HepG2 (cell line): ENCODE results near the gene GNG7. TPM values are rescaled to one million over a fixed set of nuclear protein-coding genes. Genes with fewer than 3 reads are reported as not detected.

ENCODE experiments used
- CAMTA2 ChIP-seq: sonication (generic); formaldehyde crosslinking; IDR thresholded peaks from 2 replicates; pipeline ENCODE4 v1.4.0; 2020; ENCODE audit warnings: mild to moderate bottlenecking, missing genetic modification reagents, borderline replicate concordance
- FUBP1 ChIP-seq: sonication (generic); formaldehyde crosslinking; IDR thresholded peaks from 2 replicates; pipeline ENCODE4 v1.5.1; 2020; ENCODE audit warnings: missing genetic modification reagents, mild to moderate bottlenecking, borderline replicate concordance
- HHEX ChIP-seq: IDR thresholded peaks from 2 replicates; pipeline ENCODE4 v1.6.1; 2016; ENCODE audit warnings: control low read depth
- HOXA7 ChIP-seq: sonication (generic); formaldehyde crosslinking; IDR thresholded peaks from 2 replicates; pipeline ENCODE4 v1.8.1; 2022; ENCODE audit warnings: mild to moderate bottlenecking, missing genetic modification reagents, moderate library complexity
- LRRFIP1 ChIP-seq: sonication (generic); formaldehyde crosslinking; conservative IDR thresholded peaks from 2 replicates; pipeline ENCODE4 v1.4.0; 2020; ENCODE audit warnings: missing genetic modification reagents
- MBD4 ChIP-seq: IDR thresholded peaks from 2 replicates; pipeline ENCODE4 v1.6.1; 2012; ENCODE audit warnings: low read length, inconsistent platforms, borderline replicate concordance
- MEIS1 ChIP-seq: sonication (generic); formaldehyde crosslinking; IDR thresholded peaks from 2 replicates; pipeline ENCODE4 v1.9.0; 2021; ENCODE audit warnings: mild to moderate bottlenecking, missing genetic modification reagents, moderate library complexity, borderline replicate concordance
- MTA1 ChIP-seq: sonication (generic); formaldehyde crosslinking; IDR thresholded peaks from 2 replicates; pipeline ENCODE4 v1.4.0; 2020; ENCODE audit warnings: missing genetic modification reagents, mild to moderate bottlenecking, borderline replicate concordance
- NCOA1 ChIP-seq: sonication (generic); formaldehyde crosslinking; IDR thresholded peaks from 2 replicates; pipeline ENCODE4 v1.9.0; 2021; ENCODE audit warnings: missing genetic modification reagents
- PTBP1 ChIP-seq: fragments of 200-400 bp; formaldehyde crosslinking; IDR thresholded peaks from 2 replicates; pipeline ENCODE4 v1.6.1; 2018; ENCODE audit warnings: low read length, low read depth; ENCODE audit not compliant: poor library complexity, severe bottlenecking
- SIN3B ChIP-seq: fragments of 150-350 bp; IDR thresholded peaks from 2 replicates; pipeline ENCODE4 v1.6.1; 2014; ENCODE audit warnings: low read length
- ZMAT3 ChIP-seq: sonication (generic); formaldehyde crosslinking; conservative IDR thresholded peaks from 2 replicates; pipeline ENCODE4 v1.7.0; 2021; ENCODE audit warnings: missing genetic modification reagents
- ZMYM4 ChIP-seq: sonication (generic); formaldehyde crosslinking; IDR thresholded peaks from 2 replicates; pipeline ENCODE4 v1.8.1; 2023; ENCODE audit warnings: mild to moderate bottlenecking, missing genetic modification reagents
- ZNF234 ChIP-seq: sonication (generic); formaldehyde crosslinking; conservative IDR thresholded peaks from 2 replicates; pipeline ENCODE4 v1.5.1; 2020; ENCODE audit warnings: mild to moderate bottlenecking, missing genetic modification reagents
- ZNF441 ChIP-seq: sonication (generic); formaldehyde crosslinking; IDR thresholded peaks from 2 replicates; pipeline ENCODE4 v1.7.0; 2021; ENCODE audit warnings: missing genetic modification reagents, borderline replicate concordance
- ZNF562 ChIP-seq: sonication (generic); formaldehyde crosslinking; IDR thresholded peaks from 2 replicates; pipeline ENCODE4 v1.8.0; 2022; ENCODE audit warnings: missing genetic modification reagents, borderline replicate concordance
- ZNF563 ChIP-seq: sonication (generic); formaldehyde crosslinking; IDR thresholded peaks from 2 replicates; pipeline ENCODE4 v1.8.0; 2022; ENCODE audit warnings: mild to moderate bottlenecking, moderate library complexity, missing genetic modification reagents
- polyA plus RNA-seq, 8 experiments: library from polyadenylated mRNA; depleted of rRNA in 3 of 8; stranded (reverse) in 7 of 8; unstranded in 1 of 8; fragments of >200 nt; fragmentation: Illumina TruSeq in 4 of 8; extraction: Trizol in 4 of 8; gene quantifications; 2 replicates each; pipeline versions ENCODE4 v1.2.1 to v1.2.3, GENCODE V29; 2011 to 2016; ENCODE audit warnings: low read depth in 4 of 8, missing spikeins in 1 of 8, mixed read lengths in 1 of 8; ENCODE audit not compliant: insufficient read depth in 1 of 8
- total RNA-seq, 5 experiments: library from RNA; depleted of rRNA; stranded (reverse); fragments of >200 nt; fragmentation: Illumina TruSeq; extraction: Trizol; gene quantifications; 2 replicates each; pipeline ENCODE4 v1.2.3, GENCODE V29; 2016; ENCODE audit warnings: low read depth in 1 of 5
- TF ChIP-seq, protein P1 (sequence below): sonication (generic); formaldehyde crosslinking; IDR thresholded peaks from 2 replicates; pipeline ENCODE4 v1.4.0; 2020; ENCODE audit warnings: missing genetic modification reagents, borderline replicate concordance
- TF ChIP-seq, protein P2 (sequence below): sonication (generic); formaldehyde crosslinking; IDR thresholded peaks from 2 replicates; pipeline ENCODE4 v1.8.1; 2022; ENCODE audit warnings: mild to moderate bottlenecking, missing genetic modification reagents
- TF ChIP-seq, protein P3 (sequence below): sonication (generic); formaldehyde crosslinking; IDR thresholded peaks from 2 replicates; pipeline ENCODE4 v1.4.0; 2020; ENCODE audit warnings: missing genetic modification reagents, mild to moderate bottlenecking, borderline replicate concordance

GNG7 gene
- total and polyA plus RNA-seq, 2 of the 13 experiments (the other 11 are each of a cell fraction or from before 2014, with no cell fraction given), result 1.4 to 3.3 TPM

DNA sequence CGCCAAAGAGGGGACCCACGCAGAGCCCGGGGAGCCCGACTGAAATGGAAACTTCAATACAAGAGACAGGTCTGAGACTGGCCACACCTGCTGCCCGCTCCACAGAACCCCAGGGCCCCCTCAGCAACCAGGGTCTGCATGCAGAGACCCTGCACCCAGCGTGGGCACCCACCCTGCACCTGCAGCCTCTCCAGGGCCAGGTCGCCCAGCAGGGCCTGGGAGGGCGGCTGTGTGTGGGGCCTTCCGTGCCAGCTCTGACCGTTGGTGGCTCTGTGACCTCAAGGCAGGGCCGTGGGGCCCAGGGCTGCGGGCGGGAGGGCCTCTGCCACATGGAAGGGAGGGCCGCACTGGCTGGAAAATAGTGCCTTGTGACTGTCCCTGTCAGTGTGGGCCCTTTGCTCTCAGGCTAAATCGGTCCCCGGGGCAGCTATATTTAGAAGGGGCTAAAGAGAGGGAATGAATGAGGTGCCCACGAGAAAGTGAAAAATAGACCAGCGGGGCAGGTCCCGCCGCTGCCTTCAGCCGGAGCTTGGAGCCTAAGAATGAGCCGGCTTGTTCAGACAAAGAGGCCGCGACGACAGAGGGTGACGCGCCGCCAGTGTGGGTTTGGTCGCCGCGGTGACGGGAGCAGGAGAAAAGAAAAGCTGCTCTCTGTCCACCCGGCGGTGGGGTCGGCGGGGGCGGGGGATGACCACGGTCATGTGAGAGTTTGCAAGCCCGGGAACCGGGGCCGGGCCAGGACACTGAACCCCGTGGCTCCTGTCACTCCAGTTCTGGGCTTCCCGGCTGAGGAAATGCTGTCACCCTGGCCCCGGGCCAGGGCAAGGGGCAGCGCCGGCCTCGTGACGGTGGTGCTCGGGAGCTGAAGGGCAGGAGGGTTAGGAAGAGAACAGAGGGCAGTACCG, 156.1 kb downstream of the GNG7 start (continued):
- TF ChIP-seq ZNF441 (CRISPR knock-in tag), result 0 out of 2 replicates have a peak, but pooled peaks have one; percentile 42
- TF ChIP-seq FUBP1 (CRISPR knock-in tag), result no peak
- peak; percentile 13; the same call in 1 of the 2 replicates for TF ChIP-seq ZMYM4 (CRISPR knock-in tag)
- TF ChIP-seq ZNF234 (CRISPR knock-in tag), result no peak
- TF ChIP-seq, protein P1, sequence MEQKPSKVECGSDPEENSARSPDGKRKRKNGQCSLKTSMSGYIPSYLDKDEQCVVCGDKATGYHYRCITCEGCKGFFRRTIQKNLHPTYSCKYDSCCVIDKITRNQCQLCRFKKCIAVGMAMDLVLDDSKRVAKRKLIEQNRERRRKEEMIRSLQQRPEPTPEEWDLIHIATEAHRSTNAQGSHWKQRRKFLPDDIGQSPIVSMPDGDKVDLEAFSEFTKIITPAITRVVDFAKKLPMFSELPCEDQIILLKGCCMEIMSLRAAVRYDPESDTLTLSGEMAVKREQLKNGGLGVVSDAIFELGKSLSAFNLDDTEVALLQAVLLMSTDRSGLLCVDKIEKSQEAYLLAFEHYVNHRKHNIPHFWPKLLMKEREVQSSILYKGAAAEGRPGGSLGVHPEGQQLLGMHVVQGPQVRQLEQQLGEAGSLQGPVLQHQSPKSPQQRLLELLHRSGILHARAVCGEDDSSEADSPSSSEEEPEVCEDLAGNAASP, result peak; percentile 62; the same call in 1 of the 2 replicates
- TF ChIP-seq CAMTA2 (CRISPR knock-in tag), result no peak; the same call in 1 of the 2 replicates
- peak; percentile 36 for TF ChIP-seq ZMAT3 (CRISPR knock-in tag)
- TF ChIP-seq ZNF562 (CRISPR knock-in tag), result no peak
- TF ChIP-seq SIN3B, result no peak
- no peak for TF ChIP-seq MBD4
- TF ChIP-seq LRRFIP1 (CRISPR knock-in tag), result no peak
- no peak for TF ChIP-seq PTBP1
- TF ChIP-seq MEIS1 (CRISPR knock-in tag), result no peak
- TF ChIP-seq NCOA1 (CRISPR knock-in tag), result 0 out of 2 replicates have a peak, but pooled peaks have one; percentile 38
- no peak for TF ChIP-seq HHEX (CRISPR knock-in tag)
- no peak for TF ChIP-seq HOXA7 (CRISPR knock-in tag)
- TF ChIP-seq MTA1, result peak; percentile 35; the same call in 1 of the 2 replicates
- TF ChIP-seq ZNF563 (CRISPR knock-in tag), result no peak
- TF ChIP-seq, protein P2, sequence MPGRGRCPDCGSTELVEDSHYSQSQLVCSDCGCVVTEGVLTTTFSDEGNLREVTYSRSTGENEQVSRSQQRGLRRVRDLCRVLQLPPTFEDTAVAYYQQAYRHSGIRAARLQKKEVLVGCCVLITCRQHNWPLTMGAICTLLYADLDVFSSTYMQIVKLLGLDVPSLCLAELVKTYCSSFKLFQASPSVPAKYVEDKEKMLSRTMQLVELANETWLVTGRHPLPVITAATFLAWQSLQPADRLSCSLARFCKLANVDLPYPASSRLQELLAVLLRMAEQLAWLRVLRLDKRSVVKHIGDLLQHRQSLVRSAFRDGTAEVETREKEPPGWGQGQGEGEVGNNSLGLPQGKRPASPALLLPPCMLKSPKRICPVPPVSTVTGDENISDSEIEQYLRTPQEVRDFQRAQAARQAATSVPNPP (CRISPR knock-in tag), result peak; percentile 62; the same call in 1 of the 2 replicates
- TF ChIP-seq, protein P3, sequence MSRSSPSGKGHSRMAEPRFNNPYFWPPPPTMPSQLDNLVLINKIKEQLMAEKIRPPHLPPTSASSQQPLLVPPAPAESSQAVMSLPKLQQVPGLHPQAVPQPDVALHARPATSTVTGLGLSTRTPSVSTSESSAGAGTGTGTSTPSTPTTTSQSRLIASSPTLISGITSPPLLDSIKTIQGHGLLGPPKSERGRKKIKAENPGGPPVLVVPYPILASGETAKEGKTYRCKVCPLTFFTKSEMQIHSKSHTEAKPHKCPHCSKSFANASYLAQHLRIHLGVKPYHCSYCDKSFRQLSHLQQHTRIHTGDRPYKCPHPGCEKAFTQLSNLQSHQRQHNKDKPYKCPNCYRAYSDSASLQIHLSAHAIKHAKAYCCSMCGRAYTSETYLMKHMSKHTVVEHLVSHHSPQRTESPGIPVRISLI (CRISPR knock-in tag), result peak; percentile 42; the same call in 1 of the 2 replicates
